Raji (cell line): ENCODE measurements around the gene TNRC6B.

Experiments used
- POLR2A ChIP-seq: IDR thresholded peaks from 2 replicates; pipeline ENCODE4 v1.6.1; 2011; ENCODE audit warnings: low read depth, low read length, control low read depth; ENCODE audit not compliant: insufficient read depth

TNRC6B gene

GRCh38 chr22:40279017-40279416, 101.3 kb downstream of the TNRC6B start:
- TF ChIP-seq POLR2A, result no peak

- TF ChIP-seq POLR2A, result no peak
Measured at GRCh38 chr22:40281717-40282116, 104.0 kb downstream of the TNRC6B start.

- no peak for TF ChIP-seq POLR2A
Measured at GRCh38 chr22:40285513-40285912, 107.8 kb downstream of the TNRC6B start.

GRCh38 chr22:40289991-40290459, 112.3 kb downstream of the TNRC6B start:
- TF ChIP-seq POLR2A, result no peak

- TF ChIP-seq POLR2A, result no peak
Measured at GRCh38 chr22:40290516-40290915, 112.8 kb downstream of the TNRC6B start.

GRCh38 chr22:40294696-40295095, 117.0 kb downstream of the TNRC6B start:
- TF ChIP-seq POLR2A, result no peak

GRCh38 chr22:40300316-40300715, 122.6 kb downstream of the TNRC6B start:
- no peak for TF ChIP-seq POLR2A

GRCh38 chr22:40300884-40301672, 123.4 kb downstream of the TNRC6B start:
- no peak for TF ChIP-seq POLR2A

GRCh38 chr22:40302149-40302548, 124.4 kb downstream of the TNRC6B start:
- TF ChIP-seq POLR2A, result no peak

GRCh38 chr22:40305625-40306024, 127.9 kb downstream of the TNRC6B start:
- no peak for TF ChIP-seq POLR2A

GRCh38 chr22:40308999-40309573, 131.4 kb downstream of the TNRC6B start:
- no peak for TF ChIP-seq POLR2A

GRCh38 chr22:40309631-40310030, 131.9 kb downstream of the TNRC6B start:
- TF ChIP-seq POLR2A, result no peak

- no peak for TF ChIP-seq POLR2A
Measured at GRCh38 chr22:40310081-40310767, 132.5 kb downstream of the TNRC6B start.

- TF ChIP-seq POLR2A, result no peak
Measured at GRCh38 chr22:40310768-40311120, 133.0 kb downstream of the TNRC6B start.

- no peak for TF ChIP-seq POLR2A
Measured at GRCh38 chr22:40312050-40312449, 134.3 kb downstream of the TNRC6B start.

GRCh38 chr22:40313007-40313406, 135.3 kb downstream of the TNRC6B start:
- no peak for TF ChIP-seq POLR2A
